SK-N-MC (cell line): ENCODE data around the gene TMEM45A.
"Not testable (repeated sequence)": the region's sequence is repeated elsewhere in the genome, so short reads cannot be mapped to it uniquely, and the experiment has no call there.

Experiments used
- EZH2 ChIP-seq: fragments of 200-600 bp; sonication (generic); IDR thresholded peaks from one replicate; pipeline ENCODE4 v1.6.1; 2017; ENCODE audit warnings: antibody characterized with exemption
- FOXP2 ChIP-seq: optimal IDR thresholded peaks from 2 replicates; pipeline ENCODE3; 2011; ENCODE audit warnings: mild to moderate bottlenecking, moderate library complexity; ENCODE audit not compliant: insufficient read depth; ENCODE audit errors: extremely low read length, control extremely low read depth
- POLR2AphosphoS5 ChIP-seq: IDR thresholded peaks from 2 replicates; pipeline ENCODE4 v1.6.1; 2012; ENCODE audit warnings: mild to moderate bottlenecking, low read depth, low read length, borderline replicate concordance

GRCh38 chr3:100447067-100447466, 45.4 kb upstream of the TMEM45A start:
- TF ChIP-seq EZH2, FOXP2, POLR2AphosphoS5: not testable (repeated sequence)
